ENCODE measurements around the gene OCA2.
"Not testable (repeated sequence)": the region's sequence is repeated elsewhere in the genome, so short reads cannot be mapped to it uniquely, and the experiment has no call there.

Gene OCA2

GRCh38 chr15:27768732-27769475, 330.2 kb downstream of the OCA2 start:
- DNase-seq (ENCODE audit: low read depth), result no peak

GRCh38 chr15:27767918-27768640, 331.0 kb downstream of the OCA2 start:
- DNase-seq (ENCODE audit: low read depth), result no peak

- DNase-seq (ENCODE audit: low read depth), result not testable (repeated sequence)
Observed at GRCh38 chr15:27767430-27767829, 331.7 kb downstream of the OCA2 start.

- DNase-seq (ENCODE audit: low read depth), result no peak
Observed at GRCh38 chr15:27764339-27764738, 334.8 kb downstream of the OCA2 start.

GRCh38 chr15:27763514-27763913, 335.6 kb downstream of the OCA2 start:
- no peak for DNase-seq (ENCODE audit: low read depth)

- DNase-seq (ENCODE audit: low read depth), result no peak
Observed at GRCh38 chr15:27762471-27762870, 336.6 kb downstream of the OCA2 start.

GRCh38 chr15:27757052-27757451, 342.1 kb downstream of the OCA2 start:
- no peak for DNase-seq (ENCODE audit: low read depth)

GRCh38 chr15:27752691-27753090, 346.4 kb downstream of the OCA2 start:
- DNase-seq (ENCODE audit: low read depth), result no peak

- DNase-seq (ENCODE audit: low read depth), result no peak
Observed at GRCh38 chr15:27747997-27748396, 351.1 kb downstream of the OCA2 start.

GRCh38 chr15:27746401-27746955, 352.6 kb downstream of the OCA2 start:
- no peak for DNase-seq (ENCODE audit: low read depth)

GRCh38 chr15:27744641-27745040, 354.5 kb downstream of the OCA2 start:
- no peak for DNase-seq (ENCODE audit: low read depth)

GRCh38 chr15:27743638-27744037, 355.5 kb downstream of the OCA2 start:
- no peak for DNase-seq (ENCODE audit: low read depth)

GRCh38 chr15:27742751-27743477, 356.2 kb downstream of the OCA2 start:
- no peak for DNase-seq (ENCODE audit: low read depth)

GRCh38 chr15:27741226-27741860, 357.8 kb downstream of the OCA2 start:
- DNase-seq (ENCODE audit: low read depth), result no peak

- no peak for DNase-seq (ENCODE audit: low read depth)
Observed at GRCh38 chr15:27734785-27735495, 364.2 kb downstream of the OCA2 start.

GRCh38 chr15:27731776-27732175, 367.3 kb downstream of the OCA2 start:
- DNase-seq (ENCODE audit: low read depth), result no peak

GRCh38 chr15:27730868-27731267, 368.2 kb downstream of the OCA2 start:
- DNase-seq (ENCODE audit: low read depth), result no peak

GRCh38 chr15:27725731-27726130, 373.4 kb downstream of the OCA2 start:
- no peak for DNase-seq (ENCODE audit: low read depth)

GRCh38 chr15:27723821-27724220, 375.3 kb downstream of the OCA2 start:
- no peak for DNase-seq (ENCODE audit: low read depth)

- no peak for DNase-seq (ENCODE audit: low read depth)
Observed at GRCh38 chr15:27722102-27722501, 377.0 kb downstream of the OCA2 start.

- DNase-seq (ENCODE audit: low read depth), result no peak
Observed at GRCh38 chr15:27714675-27715074, 384.4 kb downstream of the OCA2 start.

All from stimulated activated CD8-positive, alpha-beta memory T cell treated with anti-CD3 and anti-CD28 coated beads, Interleukin-15, amount 100 ng/mL, for 24 hours (primary cell).